SH-SY5Y (cell line): ENCODE data around the gene SERPIND1.

Experiments
- GATA2 ChIP-seq: IDR thresholded peaks from 2 replicates; pipeline ENCODE4 v1.6.1; 2011; ENCODE audit warnings: mild to moderate bottlenecking, low read depth, low read length
- GATA3 ChIP-seq: IDR thresholded peaks from 2 replicates; pipeline ENCODE4 v1.6.1; 2011; ENCODE audit warnings: low read depth, mild to moderate bottlenecking, low read length, moderate library complexity

Gene SERPIND1, protein sequence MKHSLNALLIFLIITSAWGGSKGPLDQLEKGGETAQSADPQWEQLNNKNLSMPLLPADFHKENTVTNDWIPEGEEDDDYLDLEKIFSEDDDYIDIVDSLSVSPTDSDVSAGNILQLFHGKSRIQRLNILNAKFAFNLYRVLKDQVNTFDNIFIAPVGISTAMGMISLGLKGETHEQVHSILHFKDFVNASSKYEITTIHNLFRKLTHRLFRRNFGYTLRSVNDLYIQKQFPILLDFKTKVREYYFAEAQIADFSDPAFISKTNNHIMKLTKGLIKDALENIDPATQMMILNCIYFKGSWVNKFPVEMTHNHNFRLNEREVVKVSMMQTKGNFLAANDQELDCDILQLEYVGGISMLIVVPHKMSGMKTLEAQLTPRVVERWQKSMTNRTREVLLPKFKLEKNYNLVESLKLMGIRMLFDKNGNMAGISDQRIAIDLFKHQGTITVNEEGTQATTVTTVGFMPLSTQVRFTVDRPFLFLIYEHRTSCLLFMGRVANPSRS

GRCh38 chr22:20773793-20774212, at the start of gene SERPIND1:
Gene SERPIND1 (plus strand): TSS chr22:20774113. CDS start chr22:20779313, 5,200 bp downstream.
- no peak for TF ChIP-seq GATA2
- no peak for TF ChIP-seq GATA3

GRCh38 chr22:20724676-20725454, 49.0 kb upstream of the SERPIND1 start:
- TF ChIP-seq GATA2, result no peak
- TF ChIP-seq GATA3, result no peak

DNA sequence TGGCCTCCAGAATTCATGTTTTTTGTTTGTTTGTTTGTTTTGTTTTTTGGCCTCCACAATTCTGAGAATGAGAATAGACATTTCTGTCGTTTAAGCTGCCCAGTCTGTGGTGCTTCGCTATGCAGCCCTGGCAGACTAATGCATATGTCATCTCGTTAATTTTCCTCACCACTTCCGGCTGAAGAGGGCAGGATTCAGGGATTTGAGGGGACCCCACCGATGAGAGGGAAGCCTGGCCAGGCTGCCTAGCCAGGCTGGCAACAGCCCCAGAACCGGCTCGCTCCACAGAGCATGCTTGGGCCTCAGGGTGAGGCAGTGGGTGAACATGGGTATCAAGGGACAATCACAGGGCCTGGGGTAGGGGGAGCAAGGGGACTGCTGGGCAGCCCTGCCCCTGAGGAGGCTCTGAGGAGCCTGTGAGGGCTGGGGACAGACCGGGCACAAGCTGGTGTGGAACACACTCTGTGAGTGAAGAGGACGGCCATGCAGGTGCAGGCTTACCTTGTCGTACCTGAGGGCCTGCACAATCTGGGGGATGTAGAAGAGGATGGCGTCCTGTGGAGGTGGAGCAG, 47.8 kb upstream of the SERPIND1 start:
- TF ChIP-seq GATA2, result no peak
- no peak for TF ChIP-seq GATA3

DNA sequence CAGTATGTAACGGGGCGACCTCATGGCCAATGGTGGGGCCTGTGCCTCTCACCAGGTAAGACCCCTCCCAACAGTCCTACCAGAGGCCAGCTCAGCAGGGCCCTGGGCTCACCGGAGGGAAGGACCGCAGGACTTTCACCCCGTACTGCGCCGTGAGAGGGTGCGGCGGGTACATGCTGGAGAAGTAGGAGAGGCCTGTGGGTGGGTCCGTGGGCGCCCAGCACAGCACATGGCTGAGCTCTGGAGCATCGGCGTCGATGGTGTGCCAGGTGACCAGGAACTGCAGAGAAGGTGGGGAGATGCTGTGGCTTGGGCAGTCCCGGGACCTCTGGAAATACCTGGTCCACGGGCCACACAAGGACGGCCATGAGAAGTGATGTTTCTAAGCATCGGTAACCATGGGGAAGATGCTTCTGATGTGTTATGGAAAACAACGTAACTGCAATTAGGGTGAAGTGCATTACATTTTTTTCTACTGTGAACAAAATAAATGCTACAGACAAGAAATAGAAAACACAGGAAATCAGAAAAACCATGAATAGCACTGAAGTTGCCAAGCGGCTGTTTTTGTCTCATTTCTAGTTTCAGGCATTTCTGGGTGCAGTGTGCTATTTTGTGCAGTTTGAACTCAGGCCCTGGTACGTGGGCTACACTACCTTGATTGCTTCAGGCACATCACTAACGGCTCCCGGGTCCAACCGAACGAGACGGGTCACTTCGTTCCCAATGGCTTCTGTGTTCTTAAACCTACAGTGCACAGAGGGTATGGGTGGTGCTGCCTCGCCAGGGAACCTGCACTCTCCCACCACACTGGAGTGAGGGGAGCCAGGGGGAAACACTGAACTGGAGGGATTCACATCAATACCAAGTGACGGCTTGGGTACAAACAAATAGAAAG, 46.5 kb upstream of the SERPIND1 start:
- TF ChIP-seq GATA3 (no peak), GATA2 (no peak)

- TF ChIP-seq GATA3 (no peak), GATA2 (no peak)
Observed at GRCh38 chr22:20728523-20729190, 45.3 kb upstream of the SERPIND1 start.

- TF ChIP-seq GATA2 (no peak), GATA3 (no peak)
Observed at GRCh38 chr22:20729194-20729593, 44.7 kb upstream of the SERPIND1 start.

DNA sequence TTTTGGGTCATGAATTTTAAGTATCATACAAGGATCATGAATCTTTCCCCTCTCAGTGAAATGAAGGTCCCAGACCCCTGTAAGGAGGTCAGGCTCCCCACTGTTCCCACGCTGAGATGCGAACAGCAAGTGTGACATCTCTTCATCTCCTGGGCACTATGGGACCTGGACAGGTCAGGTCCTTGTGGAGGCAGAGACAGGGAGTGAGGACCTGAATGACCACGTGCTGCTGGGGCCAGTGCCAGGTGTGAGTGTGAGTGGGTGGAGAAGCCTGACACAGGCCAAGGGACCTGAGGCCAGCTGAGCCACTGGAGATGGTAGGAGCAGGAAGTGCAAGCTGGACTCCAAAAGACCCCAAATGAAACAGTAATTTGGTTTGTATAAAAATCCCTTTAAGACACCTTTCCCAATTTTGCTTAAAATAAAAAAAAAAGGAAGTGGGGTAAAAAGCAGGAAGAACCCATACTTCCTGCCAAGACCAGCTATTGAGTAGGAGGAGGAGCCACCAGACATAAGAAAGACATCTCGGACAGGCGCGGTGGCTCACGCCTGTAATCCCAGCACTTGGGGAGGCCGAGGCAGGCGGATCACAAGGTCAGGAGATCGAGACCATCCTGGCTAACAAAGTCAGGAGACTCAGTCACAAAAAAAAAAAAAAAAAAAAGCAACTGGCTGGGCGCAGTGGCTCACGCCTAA, 35.4 kb upstream of the SERPIND1 start:
- TF ChIP-seq GATA2 (no peak), GATA3 (no peak)

DNA sequence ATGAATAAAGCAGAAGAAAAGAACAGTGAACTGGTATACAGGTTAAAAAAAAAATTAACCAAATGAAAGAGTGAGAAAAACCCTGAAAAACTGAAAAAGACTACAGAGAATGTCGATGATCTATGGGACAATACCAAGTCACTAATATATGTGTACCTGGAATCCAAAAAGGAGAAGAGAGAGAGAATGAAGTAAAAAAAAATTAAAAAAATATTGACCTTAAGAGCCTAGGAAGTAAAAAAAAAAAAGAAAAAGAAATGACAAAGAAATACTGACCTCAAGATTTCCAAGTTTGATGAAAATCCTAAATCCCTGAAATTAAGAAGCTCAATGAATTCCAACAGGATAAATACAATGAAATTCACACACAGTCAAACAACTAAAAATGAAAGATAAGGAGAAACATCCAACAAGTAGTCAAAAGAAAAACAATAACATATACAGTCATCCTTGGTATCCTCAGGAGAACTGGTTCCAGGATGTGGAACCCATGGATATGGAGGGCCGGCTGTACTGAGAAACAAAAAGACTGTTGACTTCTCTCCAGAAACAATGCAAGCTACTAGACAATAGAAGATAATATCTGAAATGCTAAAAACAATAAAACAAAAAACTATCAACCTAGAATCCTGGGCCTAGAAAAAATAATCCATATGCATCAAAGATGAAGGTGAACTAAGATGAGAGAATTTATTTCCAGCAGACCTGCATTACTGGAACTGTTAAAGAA, 33.5 kb upstream of the SERPIND1 start:
- TF ChIP-seq GATA2, result no peak
- no peak for TF ChIP-seq GATA3

DNA sequence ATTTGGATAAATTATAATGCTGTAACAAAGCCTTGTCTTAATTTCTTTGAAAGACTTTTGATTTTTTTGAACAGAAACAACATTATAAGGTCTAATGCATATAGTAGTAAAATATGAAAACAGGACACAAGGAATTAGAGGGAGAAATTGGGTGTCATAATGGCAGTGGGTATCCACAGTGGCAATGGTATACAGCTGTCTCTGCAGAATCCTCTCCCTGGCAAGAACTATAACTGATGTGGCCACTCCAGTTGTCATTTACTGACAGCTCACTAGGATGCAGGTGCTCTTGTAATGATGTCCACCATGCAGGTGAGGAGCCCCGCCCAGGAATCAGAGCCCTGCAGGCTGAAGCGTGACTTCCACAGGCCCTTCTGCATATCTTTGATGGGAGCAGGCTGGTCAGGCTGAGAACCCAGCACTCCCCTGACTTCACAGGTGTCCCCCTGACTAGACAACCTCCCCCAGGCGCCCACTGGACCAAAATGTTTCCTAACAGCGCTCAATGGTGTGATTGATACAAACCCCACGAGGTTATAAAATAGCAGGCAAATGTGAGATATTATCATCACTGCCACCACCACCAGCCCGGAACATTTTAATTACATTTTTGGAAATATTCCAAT, 32.8 kb upstream of the SERPIND1 start:
- no peak for TF ChIP-seq GATA2
- no peak for TF ChIP-seq GATA3

DNA sequence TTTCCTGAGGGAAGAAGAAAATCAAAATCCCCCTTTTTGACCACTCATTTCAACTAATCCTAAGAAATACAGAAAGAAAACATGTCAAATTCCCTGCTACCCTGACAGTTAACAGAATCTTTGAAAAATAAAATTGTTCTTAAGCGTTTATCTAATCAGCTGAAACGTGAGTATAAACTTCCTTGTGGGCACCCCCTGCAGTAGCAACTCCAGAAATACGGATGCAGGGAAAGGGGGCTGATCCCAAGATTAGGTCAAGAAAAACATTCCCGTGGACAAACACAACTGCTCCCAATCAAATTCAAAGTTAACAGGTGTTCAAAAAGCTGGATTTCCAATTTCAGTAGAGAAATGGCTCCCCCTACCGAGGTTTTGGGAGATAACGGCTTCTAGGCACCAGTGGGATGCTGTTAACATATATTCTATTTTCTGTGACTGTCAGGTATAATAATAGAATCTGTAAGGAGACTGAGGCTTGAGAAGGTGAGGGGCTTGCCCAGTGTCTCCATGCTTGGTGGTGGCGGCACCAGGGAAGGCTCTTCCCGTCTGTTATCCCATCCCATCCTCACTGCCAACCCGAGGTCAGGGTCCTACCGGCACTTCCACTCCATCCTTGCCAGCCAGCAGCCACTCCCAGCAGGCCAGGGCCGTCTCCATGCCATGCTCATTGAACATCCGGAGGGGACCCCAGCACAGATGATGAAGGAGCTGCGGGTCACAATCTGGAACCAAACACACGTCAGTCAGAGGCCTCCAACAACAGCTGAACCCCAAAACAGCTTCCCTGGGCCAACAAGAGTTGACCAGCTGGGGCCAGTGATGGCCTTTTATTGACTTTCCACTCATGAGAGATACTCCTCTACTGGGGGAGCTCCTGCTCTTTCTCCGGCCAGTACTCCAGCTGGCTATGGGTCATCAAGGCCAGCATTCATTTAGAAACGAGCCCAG, 32.0 kb upstream of the SERPIND1 start:
- TF ChIP-seq GATA3 (no peak), GATA2 (no peak)
